Neural progenitor cell (in vitro differentiated cells): ENCODE results near the gene TBCD.

Experiments used
- CTCF ChIP-seq: fragments of 200-600 bp; sonication (generic); IDR thresholded peaks from 2 replicates; pipeline ENCODE4 v1.5.1; 2017; ENCODE audit warnings: antibody characterized with exemption, mild to moderate bottlenecking
- EZH2 ChIP-seq: fragments of 200-600 bp; sonication (generic); IDR thresholded peaks from 2 replicates; pipeline ENCODE4 v1.6.1; 2017; ENCODE audit warnings: antibody characterized with exemption, mild to moderate bottlenecking, moderate library complexity
- EZH2phosphoT487 ChIP-seq: fragments of 200-600 bp; sonication (generic); IDR thresholded peaks from 2 replicates; pipeline ENCODE4 v1.6.1; 2017; ENCODE audit warnings: antibody characterized with exemption

- no peak for TF ChIP-seq EZH2
- no peak for TF ChIP-seq CTCF
- TF ChIP-seq EZH2phosphoT487: no peak
Observed at GRCh38 chr17:82932518-82933310, 180.8 kb downstream of the TBCD start.
